ENCODE data around the gene COL27A1. TPM values are rescaled to one million over a fixed set of nuclear protein-coding genes. Genes with fewer than 3 reads are reported as not detected.
A peak's percentile ranks its signal among the peaks of the same experiment; 100 is the strongest.

Gene COL27A1
- polyA plus RNA-seq, 1 of the 3 experiments (the other 2 are of a cell fraction) = 8.7 TPM

DNA sequence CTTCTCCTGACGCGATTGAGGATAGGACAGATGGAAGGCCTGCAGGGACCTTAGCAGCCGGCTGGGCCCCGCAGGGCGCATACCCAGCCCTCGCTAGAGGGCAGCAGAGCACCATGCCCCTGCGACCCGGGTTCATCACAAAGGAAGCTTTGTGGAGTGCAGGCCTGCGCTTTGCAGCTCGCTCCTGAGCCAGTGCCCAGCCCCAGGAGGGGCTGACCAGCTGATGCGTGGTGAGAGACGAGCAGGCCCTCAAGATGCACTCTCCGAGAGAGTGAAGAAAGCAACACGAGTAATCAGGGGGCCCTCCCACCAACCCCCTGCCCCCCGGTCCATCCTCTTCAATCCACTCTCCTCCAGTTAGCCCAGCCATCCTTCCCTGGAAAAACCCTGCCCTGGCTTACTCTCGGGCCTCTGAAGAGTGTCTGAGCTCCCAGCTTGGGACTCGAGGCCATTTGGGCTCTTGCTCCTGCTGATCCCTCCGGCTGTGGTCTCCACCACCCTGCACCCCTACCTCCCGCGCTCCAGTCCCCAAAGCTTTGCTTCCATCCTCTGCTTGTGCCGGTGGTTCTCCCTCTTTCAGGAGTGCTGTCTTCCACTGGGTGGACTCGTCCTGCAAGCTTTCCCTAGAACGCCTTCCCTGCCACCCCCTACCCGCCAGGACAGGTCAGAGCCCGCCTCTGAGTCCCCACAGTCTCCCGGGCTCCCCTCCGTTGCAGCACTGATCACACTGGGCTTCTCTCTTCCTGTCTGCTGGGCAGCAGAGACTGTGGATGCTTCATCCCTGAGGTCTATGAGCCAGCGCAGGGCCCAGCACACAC lies 47.1 kb upstream of the COL27A1 start:
- Histone ChIP-seq H3K9me2 (no peaks in the 10 kb centered on the region), H3K79me2 (ENCODE audit: insufficient read depth) (no peaks in the 10 kb centered on the region), H3K4me2 (no peak overlapping the region), H3K9me3 (peaks cover 9% of the 10 kb centered on the region; the same call in 1 of the 2 replicates), H3K27me3 (ENCODE audit: insufficient read depth) (no peaks in the 10 kb centered on the region; the same call in 1 of the 2 replicates), H4K20me1 (ENCODE audit: insufficient read depth) (no peaks in the 10 kb centered on the region), H2AFZ (ENCODE audit: low read depth) (no peak overlapping the region), H3K4me3 (ENCODE audit: low read depth in 2 of 2, low read length in 1 of 2) (no peak overlapping the region; a peak in 1 of 4 replicates), H3K4me1 (ENCODE audit: control insufficient read depth in 1 of 2, insufficient read depth in 2 of 2, low read depth in 1 of 2, low read length in 1 of 2) (no peaks in the 10 kb centered on the region; a peak in 1 of 4 replicates), H3K9ac (no peak overlapping the region), H3K36me3 (replicated peaks in 1 of 2; ENCODE audit: control insufficient read depth in 1 of 2, insufficient read depth in 2 of 2, low read length in 1 of 2) (no peaks in the 10 kb centered on the region), H3K27ac (ENCODE audit: low read depth in 2 of 2, low read length in 1 of 2) (no peak overlapping the region), H3F3A (replicated peaks; ENCODE audit: insufficient read depth) (peaks cover 23% of the 10 kb centered on the region)
- 63% methylated on average over 18 of the region's 28 CpGs for WGBS (ENCODE audit: low lambda C conversion rate)
- ChIA-PET POLR2A (no interaction called here), CTCF (interaction anchor here (0.5 to 6.4 kb wide), 66 partner anchors 9 to 426 kb away, joined by 3 to 269 read pairs (median 5); partner anchors contain the start of genes AMBP, COL27A1 and KIF12)
- DNase-seq = peak; percentile 88
- TF ChIP-seq ELF1 (IDR thresholded peaks at IDR 0.05) = no peak
- no peak for TF ChIP-seq TEAD4 (IDR thresholded peaks at IDR 0.05; ENCODE audit: borderline replicate concordance, insufficient read depth)
- TF ChIP-seq, protein P1, sequence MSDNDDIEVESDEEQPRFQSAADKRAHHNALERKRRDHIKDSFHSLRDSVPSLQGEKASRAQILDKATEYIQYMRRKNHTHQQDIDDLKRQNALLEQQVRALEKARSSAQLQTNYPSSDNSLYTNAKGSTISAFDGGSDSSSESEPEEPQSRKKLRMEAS (IDR thresholded peaks at IDR 0.05; ENCODE audit: low read depth) = no peak
- TF ChIP-seq RCOR1 (IDR thresholded peaks at IDR 0.05; ENCODE audit: low read length) = 0 out of 2 replicates have a peak, but pooled peaks have one; percentile 21
- no peak for TF ChIP-seq TAF1 (IDR thresholded peaks at IDR 0.05; ENCODE audit: borderline replicate concordance, low read depth, low read length)
- TF ChIP-seq GATA2 (CRISPR knock-in tag; IDR thresholded peaks at IDR 0.05) = no peak
- TF ChIP-seq FOSL2 (IDR thresholded peaks at IDR 0.05; ENCODE audit: borderline replicate concordance, low read depth) = no peak
- TF ChIP-seq RAD21 (IDR thresholded peaks at IDR 0.05; ENCODE audit: low read length) = peak; percentile 92
- no peak for TF ChIP-seq POLR2AphosphoS5 (IDR thresholded peaks at IDR 0.05; ENCODE audit: low read depth, low read length)
- TF ChIP-seq, protein P2, sequence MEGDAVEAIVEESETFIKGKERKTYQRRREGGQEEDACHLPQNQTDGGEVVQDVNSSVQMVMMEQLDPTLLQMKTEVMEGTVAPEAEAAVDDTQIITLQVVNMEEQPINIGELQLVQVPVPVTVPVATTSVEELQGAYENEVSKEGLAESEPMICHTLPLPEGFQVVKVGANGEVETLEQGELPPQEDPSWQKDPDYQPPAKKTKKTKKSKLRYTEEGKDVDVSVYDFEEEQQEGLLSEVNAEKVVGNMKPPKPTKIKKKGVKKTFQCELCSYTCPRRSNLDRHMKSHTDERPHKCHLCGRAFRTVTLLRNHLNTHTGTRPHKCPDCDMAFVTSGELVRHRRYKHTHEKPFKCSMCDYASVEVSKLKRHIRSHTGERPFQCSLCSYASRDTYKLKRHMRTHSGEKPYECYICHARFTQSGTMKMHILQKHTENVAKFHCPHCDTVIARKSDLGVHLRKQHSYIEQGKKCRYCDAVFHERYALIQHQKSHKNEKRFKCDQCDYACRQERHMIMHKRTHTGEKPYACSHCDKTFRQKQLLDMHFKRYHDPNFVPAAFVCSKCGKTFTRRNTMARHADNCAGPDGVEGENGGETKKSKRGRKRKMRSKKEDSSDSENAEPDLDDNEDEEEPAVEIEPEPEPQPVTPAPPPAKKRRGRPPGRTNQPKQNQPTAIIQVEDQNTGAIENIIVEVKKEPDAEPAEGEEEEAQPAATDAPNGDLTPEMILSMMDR (IDR thresholded peaks at IDR 0.05) = peak; percentile 82
- no peak for TF ChIP-seq RFX5 (IDR thresholded peaks at IDR 0.05; ENCODE audit: low read length)
- peak; percentile 96 for TF ChIP-seq SMC3 (IDR thresholded peaks at IDR 0.05; ENCODE audit: low read depth, low read length)

DNA sequence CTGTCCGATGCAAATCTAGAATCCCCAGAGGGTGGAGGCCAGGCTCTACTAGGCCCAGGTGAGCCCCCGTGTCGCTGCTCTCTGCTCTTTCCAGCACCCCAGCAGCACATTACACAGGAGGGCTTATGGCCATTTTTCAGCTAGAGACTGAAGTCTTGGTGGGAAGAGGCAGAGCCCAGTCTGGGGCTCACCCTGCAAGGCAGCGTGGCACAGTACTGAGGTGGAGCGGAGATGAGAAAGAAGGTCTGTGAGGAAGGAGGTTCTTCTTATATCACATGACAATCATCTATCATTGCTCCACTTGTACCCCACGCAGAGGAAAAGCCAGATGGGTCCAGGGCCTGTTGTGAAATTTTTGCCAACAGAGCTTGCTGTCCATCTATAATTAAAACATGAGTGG lies 46.2 kb upstream of the COL27A1 start:
- Histone ChIP-seq H3K4me3 (ENCODE audit: low read depth in 2 of 2, low read length in 1 of 2) (no peak overlapping the region), H3K4me1 (ENCODE audit: control insufficient read depth in 1 of 2, insufficient read depth in 2 of 2, low read depth in 1 of 2, low read length in 1 of 2) (no peaks in the 10 kb centered on the region; a peak in 1 of 4 replicates), H3K9me3 (0 out of 2 replicates have a peak, but pooled peaks cover 2% of the 10 kb centered on the region), H3K27me3 (ENCODE audit: insufficient read depth) (no peaks in the 10 kb centered on the region), H4K20me1 (ENCODE audit: insufficient read depth) (no peaks in the 10 kb centered on the region), H3K27ac (ENCODE audit: low read depth in 2 of 2, low read length in 1 of 2) (no peak overlapping the region), H3K79me2 (ENCODE audit: insufficient read depth) (no peaks in the 10 kb centered on the region), H3F3A (replicated peaks; ENCODE audit: insufficient read depth) (peaks cover 20% of the 10 kb centered on the region), H3K36me3 (replicated peaks in 1 of 2; ENCODE audit: control insufficient read depth in 1 of 2, insufficient read depth in 2 of 2, low read length in 1 of 2) (no peaks in the 10 kb centered on the region), H3K9me2 (no peaks in the 10 kb centered on the region), H3K4me2 (no peak overlapping the region), H2AFZ (ENCODE audit: low read depth) (no peak overlapping the region), H3K9ac (no peak overlapping the region)
- TF ChIP-seq CHD2 (IDR thresholded peaks at IDR 0.05; ENCODE audit: low read length, partially characterized antibody) = no peak
- TF ChIP-seq, protein P3, sequence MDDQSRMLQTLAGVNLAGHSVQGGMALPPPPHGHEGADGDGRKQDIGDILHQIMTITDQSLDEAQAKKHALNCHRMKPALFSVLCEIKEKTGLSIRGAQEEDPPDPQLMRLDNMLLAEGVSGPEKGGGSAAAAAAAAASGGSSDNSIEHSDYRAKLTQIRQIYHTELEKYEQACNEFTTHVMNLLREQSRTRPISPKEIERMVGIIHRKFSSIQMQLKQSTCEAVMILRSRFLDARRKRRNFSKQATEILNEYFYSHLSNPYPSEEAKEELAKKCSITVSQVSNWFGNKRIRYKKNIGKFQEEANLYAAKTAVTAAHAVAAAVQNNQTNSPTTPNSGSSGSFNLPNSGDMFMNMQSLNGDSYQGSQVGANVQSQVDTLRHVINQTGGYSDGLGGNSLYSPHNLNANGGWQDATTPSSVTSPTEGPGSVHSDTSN (IDR thresholded peaks at IDR 0.05) = no peak
- WGBS (ENCODE audit: low lambda C conversion rate) = 87% methylated on average over 6 of the region's 6 CpGs
- ChIA-PET CTCF (interaction anchor here (0.6 to 6.4 kb wide), 14 partner anchors 14 to 427 kb away, joined by 3 to 269 read pairs (median 9); partner anchors contain the start of gene COL27A1), POLR2A (interaction anchor here (0.6 kb wide), 1 partner anchor 562 kb away, joined by 3 read pairs; no protein-coding TSS in a partner anchor)
- DNase-seq = no peak
